Upper lobe of left lung (tissue), 4 donors: Measurements from ENCODE around the gene NSD2.

Experiments used
- CTCF ChIP-seq, 6 experiments: fragments of 450-650 bp in 4 of 6; fragments of 200-600 bp in 2 of 6; sonication (generic) in 2 of 6; IDR thresholded peaks; one replicate each; pipeline ENCODE4 v1.5.1; 2016 to 2019; ENCODE audit warnings: antibody characterized with exemption in 6 of 6
- POLR2A ChIP-seq, 4 donors: fragments of 450-650 bp; IDR thresholded peaks; one replicate each; pipeline ENCODE4 v1.5.1; 2016 to 2017; ENCODE audit warnings: antibody characterized with exemption in 4 of 4, mild to moderate bottlenecking in 2 of 4

GRCh38 chr4:1982124-1983052 lies 111.2 kb downstream of the NSD2 start:
- no peak for TF ChIP-seq POLR2A (IDR thresholded peaks at IDR 0.05)
- no peak for TF ChIP-seq CTCF (IDR thresholded peaks at IDR 0.05)
